C4-2B (cell line): ENCODE data around the gene BEGAIN.

ENCODE experiments used
- ZFX ChIP-seq: fragments of 450-650 bp; IDR thresholded peaks from 2 replicates; pipeline ENCODE4 v1.6.1; 2017
- TF ChIP-seq, protein P1 (sequence below): fragments of 450-650 bp; conservative IDR thresholded peaks from 2 replicates; pipeline ENCODE4 v1.5.1; 2017; ENCODE audit warnings: mild to moderate bottlenecking

DNA sequence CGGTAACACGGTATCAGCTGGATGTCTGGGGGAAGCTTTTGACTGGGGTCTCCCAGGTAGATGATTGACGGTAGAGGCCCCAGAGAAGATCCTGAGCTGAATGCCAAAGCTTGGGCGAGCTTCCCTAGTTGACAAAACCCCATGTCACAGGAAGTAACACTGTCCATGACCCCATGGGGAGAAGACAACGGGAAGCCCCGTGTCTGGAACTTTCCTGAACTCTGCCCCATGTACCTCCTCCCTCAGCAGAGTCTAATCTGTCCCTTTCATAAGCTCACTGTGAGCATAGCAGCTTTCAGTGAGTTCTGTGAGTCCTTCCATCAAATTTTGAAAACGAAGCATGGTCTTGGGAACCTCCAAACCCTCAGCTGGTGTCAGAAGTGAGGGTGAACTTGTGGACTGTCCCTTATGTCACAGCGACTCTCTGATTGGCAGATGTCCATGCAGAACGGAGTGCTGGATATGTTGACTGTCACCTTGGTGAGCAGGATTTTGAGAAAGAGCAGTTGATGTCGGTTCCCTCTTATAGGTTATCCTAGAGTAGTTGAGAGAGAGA is 29.7 kb upstream of the BEGAIN start:
- TF ChIP-seq, protein P1, sequence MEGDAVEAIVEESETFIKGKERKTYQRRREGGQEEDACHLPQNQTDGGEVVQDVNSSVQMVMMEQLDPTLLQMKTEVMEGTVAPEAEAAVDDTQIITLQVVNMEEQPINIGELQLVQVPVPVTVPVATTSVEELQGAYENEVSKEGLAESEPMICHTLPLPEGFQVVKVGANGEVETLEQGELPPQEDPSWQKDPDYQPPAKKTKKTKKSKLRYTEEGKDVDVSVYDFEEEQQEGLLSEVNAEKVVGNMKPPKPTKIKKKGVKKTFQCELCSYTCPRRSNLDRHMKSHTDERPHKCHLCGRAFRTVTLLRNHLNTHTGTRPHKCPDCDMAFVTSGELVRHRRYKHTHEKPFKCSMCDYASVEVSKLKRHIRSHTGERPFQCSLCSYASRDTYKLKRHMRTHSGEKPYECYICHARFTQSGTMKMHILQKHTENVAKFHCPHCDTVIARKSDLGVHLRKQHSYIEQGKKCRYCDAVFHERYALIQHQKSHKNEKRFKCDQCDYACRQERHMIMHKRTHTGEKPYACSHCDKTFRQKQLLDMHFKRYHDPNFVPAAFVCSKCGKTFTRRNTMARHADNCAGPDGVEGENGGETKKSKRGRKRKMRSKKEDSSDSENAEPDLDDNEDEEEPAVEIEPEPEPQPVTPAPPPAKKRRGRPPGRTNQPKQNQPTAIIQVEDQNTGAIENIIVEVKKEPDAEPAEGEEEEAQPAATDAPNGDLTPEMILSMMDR, result no peak
- TF ChIP-seq ZFX, result no peak
